WTC11 (cell line): ENCODE measurements around the gene GPR65.

ENCODE experiments used
- CREB1 ChIP-seq: sonication (generic); formaldehyde crosslinking; IDR thresholded peaks from 2 replicates; pipeline ENCODE4 v1.8.0; 2023; ENCODE audit warnings: mild to moderate bottlenecking, missing genetic modification reagents
- CREM ChIP-seq: sonication (generic); formaldehyde crosslinking; IDR thresholded peaks from 2 replicates; pipeline ENCODE4 v1.8.1; 2022; ENCODE audit warnings: mild to moderate bottlenecking, missing genetic modification reagents, moderate library complexity
- ERG ChIP-seq: fragments of 250-450 bp; sonication (Bioruptor Pico); IDR thresholded peaks from 2 replicates; pipeline ENCODE4 v1.8.0; 2021; ENCODE audit warnings: mild to moderate bottlenecking
- ETV6 ChIP-seq: sonication (generic); formaldehyde crosslinking; IDR thresholded peaks from 2 replicates; pipeline ENCODE4 v1.8.1; 2022; ENCODE audit warnings: mild to moderate bottlenecking, missing genetic modification reagents
- FOXP1 ChIP-seq: sonication (generic); formaldehyde crosslinking; IDR thresholded peaks from 2 replicates; pipeline ENCODE4 v1.8.0; 2022; ENCODE audit warnings: missing genetic modification reagents, mild to moderate bottlenecking, moderate library complexity, borderline replicate concordance
- GTF2I ChIP-seq: fragments of 250-450 bp; sonication (Bioruptor Pico); conservative IDR thresholded peaks from 2 replicates; pipeline ENCODE4 v1.4.0; 2021; ENCODE audit warnings: mild to moderate bottlenecking
- MAX ChIP-seq: sonication (generic); formaldehyde crosslinking; IDR thresholded peaks from 2 replicates; pipeline ENCODE4 v1.8.0; 2022; ENCODE audit warnings: mild to moderate bottlenecking, missing genetic modification reagents
- SMAD4 ChIP-seq: sonication (generic); formaldehyde crosslinking; IDR thresholded peaks from 2 replicates; pipeline ENCODE4 v1.8.0; 2022; ENCODE audit warnings: mild to moderate bottlenecking, missing genetic modification reagents
- USF1 ChIP-seq: sonication (generic); formaldehyde crosslinking; IDR thresholded peaks from 2 replicates; pipeline ENCODE4 v1.8.0; 2022; ENCODE audit warnings: mild to moderate bottlenecking, missing genetic modification reagents
- ZNF263 ChIP-seq: sonication (generic); formaldehyde crosslinking; IDR thresholded peaks from 2 replicates; pipeline ENCODE4 v1.8.1; 2022; ENCODE audit warnings: low read depth, mild to moderate bottlenecking, moderate library complexity, missing genetic modification reagents
- ZNF396 ChIP-seq: fragments of 250-450 bp; sonication (Bioruptor Pico); IDR thresholded peaks from 2 replicates; pipeline ENCODE4 v1.8.0; 2021; ENCODE audit warnings: mild to moderate bottlenecking, moderate library complexity, borderline replicate concordance
- ZNF512 ChIP-seq: sonication (generic); formaldehyde crosslinking; IDR thresholded peaks from 2 replicates; pipeline ENCODE4 v1.8.1; 2022; ENCODE audit warnings: missing genetic modification reagents, borderline replicate concordance
- TF ChIP-seq, protein P1 (sequence below): sonication (generic); formaldehyde crosslinking; IDR thresholded peaks from 2 replicates; pipeline ENCODE4 v1.8.1; 2023; ENCODE audit warnings: mild to moderate bottlenecking, missing genetic modification reagents, moderate library complexity
- TF ChIP-seq, protein P2 (sequence below): fragments of 200-600 bp; IDR thresholded peaks from 2 replicates; pipeline ENCODE4 v1.8.0; 2022; ENCODE audit warnings: antibody characterized with exemption

GRCh38 chr14:87994974-87995373 lies 10.0 kb upstream of the GPR65 start:
- TF ChIP-seq MAX (CRISPR knock-in tag) = no peak
- no peak for TF ChIP-seq ZNF396
- TF ChIP-seq, protein P1, sequence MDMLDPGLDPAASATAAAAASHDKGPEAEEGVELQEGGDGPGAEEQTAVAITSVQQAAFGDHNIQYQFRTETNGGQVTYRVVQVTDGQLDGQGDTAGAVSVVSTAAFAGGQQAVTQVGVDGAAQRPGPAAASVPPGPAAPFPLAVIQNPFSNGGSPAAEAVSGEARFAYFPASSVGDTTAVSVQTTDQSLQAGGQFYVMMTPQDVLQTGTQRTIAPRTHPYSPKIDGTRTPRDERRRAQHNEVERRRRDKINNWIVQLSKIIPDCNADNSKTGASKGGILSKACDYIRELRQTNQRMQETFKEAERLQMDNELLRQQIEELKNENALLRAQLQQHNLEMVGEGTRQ (CRISPR knock-in tag) = no peak
- TF ChIP-seq, protein P2, sequence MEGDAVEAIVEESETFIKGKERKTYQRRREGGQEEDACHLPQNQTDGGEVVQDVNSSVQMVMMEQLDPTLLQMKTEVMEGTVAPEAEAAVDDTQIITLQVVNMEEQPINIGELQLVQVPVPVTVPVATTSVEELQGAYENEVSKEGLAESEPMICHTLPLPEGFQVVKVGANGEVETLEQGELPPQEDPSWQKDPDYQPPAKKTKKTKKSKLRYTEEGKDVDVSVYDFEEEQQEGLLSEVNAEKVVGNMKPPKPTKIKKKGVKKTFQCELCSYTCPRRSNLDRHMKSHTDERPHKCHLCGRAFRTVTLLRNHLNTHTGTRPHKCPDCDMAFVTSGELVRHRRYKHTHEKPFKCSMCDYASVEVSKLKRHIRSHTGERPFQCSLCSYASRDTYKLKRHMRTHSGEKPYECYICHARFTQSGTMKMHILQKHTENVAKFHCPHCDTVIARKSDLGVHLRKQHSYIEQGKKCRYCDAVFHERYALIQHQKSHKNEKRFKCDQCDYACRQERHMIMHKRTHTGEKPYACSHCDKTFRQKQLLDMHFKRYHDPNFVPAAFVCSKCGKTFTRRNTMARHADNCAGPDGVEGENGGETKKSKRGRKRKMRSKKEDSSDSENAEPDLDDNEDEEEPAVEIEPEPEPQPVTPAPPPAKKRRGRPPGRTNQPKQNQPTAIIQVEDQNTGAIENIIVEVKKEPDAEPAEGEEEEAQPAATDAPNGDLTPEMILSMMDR = no peak
- TF ChIP-seq CREM = no peak
- no peak for TF ChIP-seq SMAD4 (CRISPR knock-in tag)
- TF ChIP-seq ERG (CRISPR knock-in tag) = no peak
- no peak for TF ChIP-seq ZNF512 (CRISPR knock-in tag)
- TF ChIP-seq USF1 (CRISPR knock-in tag) = no peak
- no peak for TF ChIP-seq ZNF263 (CRISPR knock-in tag)
- TF ChIP-seq FOXP1 (CRISPR knock-in tag) = no peak
- no peak for TF ChIP-seq ETV6 (CRISPR knock-in tag)
- TF ChIP-seq CREB1 = no peak
- no peak for TF ChIP-seq GTF2I
